GM23338 (cell line): ENCODE measurements around the gene DNAI2. TPM values are rescaled to one million over a fixed set of nuclear protein-coding genes. Genes with fewer than 3 reads are reported as not detected.

Experiments used
- ATAC-seq: fragments of 200-7000 bp; cut with Tn5 transposase; 3 replicates; pipeline ENCODE4 v1.9.1; 2020
- DNase-seq: peaks from one replicate; pipeline ENCODE4 v3.0.0-alpha.2; 2015; ENCODE audit warnings: low spot score
- H2AFZ ChIP-seq: fragments of 200-600 bp; sonication (generic); 2 replicates; pipeline ENCODE4 v1.8.0; 2016; ENCODE audit warnings: antibody characterized with exemption, mild to moderate bottlenecking, moderate library complexity
- H3F3A ChIP-seq: fragments of 200-600 bp; sonication (generic); replicated peaks from 2 replicates; pipeline ENCODE4 v1.8.0; 2017; ENCODE audit warnings: antibody characterized with exemption, mixed run types, low read depth
- H3K27ac ChIP-seq: fragments of 200-600 bp; sonication (generic); 2 replicates; pipeline ENCODE4 v1.6.1; 2016; ENCODE audit warnings: low read depth
- H3K27me3 ChIP-seq: fragments of 200-600 bp; sonication (generic); 2 replicates; pipeline ENCODE4 v1.8.0; 2016; ENCODE audit warnings: mild to moderate bottlenecking, mixed run types, moderate library complexity; ENCODE audit not compliant: insufficient read depth
- H3K36me3 ChIP-seq: fragments of 200-600 bp; sonication (generic); 2 replicates; pipeline ENCODE4 v1.8.0; 2016; ENCODE audit warnings: mild to moderate bottlenecking; ENCODE audit not compliant: insufficient read depth
- H3K4me1 ChIP-seq: fragments of 200-600 bp; sonication (generic); 2 replicates; pipeline ENCODE4 v1.8.0; 2016; ENCODE audit warnings: mild to moderate bottlenecking, moderate library complexity; ENCODE audit not compliant: insufficient read depth
- H3K4me2 ChIP-seq: fragments of 200-600 bp; sonication (generic); 2 replicates; pipeline ENCODE4 v1.7.1; 2017; ENCODE audit warnings: mixed run types
- H3K4me3 ChIP-seq: fragments of 200-600 bp; sonication (generic); 2 replicates; pipeline ENCODE4 v1.6.1; 2016; ENCODE audit warnings: mixed run types
- H3K79me2 ChIP-seq: fragments of 200-600 bp; sonication (generic); replicated peaks from 2 replicates; pipeline ENCODE4 v1.8.0; 2017; ENCODE audit warnings: mild to moderate bottlenecking; ENCODE audit not compliant: insufficient read depth
- H3K9me2 ChIP-seq: fragments of 200-600 bp; sonication (generic); 2 replicates; pipeline ENCODE4 v1.8.0; 2017; ENCODE audit not compliant: insufficient read depth
- H4K20me1 ChIP-seq: fragments of 200-600 bp; sonication (generic); replicated peaks from 2 replicates; pipeline ENCODE4 v1.8.0; 2017; ENCODE audit warnings: mild to moderate bottlenecking; ENCODE audit not compliant: insufficient read depth
- H3K27ac Mint-ChIP-seq: 2 replicates; pipeline ENCODE4 v1.8.0; 2020; ENCODE audit warnings: inconsistent platforms, mild to moderate bottlenecking, moderate library complexity, mixed read lengths
- H3K27me3 Mint-ChIP-seq: 3 replicates; pipeline ENCODE4 v1.8.0; 2022; ENCODE audit warnings: low read depth, mild to moderate bottlenecking, moderate library complexity, mixed read lengths, inconsistent platforms; ENCODE audit not compliant: insufficient read depth, poor library complexity
- H3K36me3 Mint-ChIP-seq: 3 replicates; pipeline ENCODE4 v1.8.0; 2021; ENCODE audit warnings: low read depth, mild to moderate bottlenecking, inconsistent platforms, moderate library complexity, mixed read lengths
- H3K4me1 Mint-ChIP-seq: 3 replicates; pipeline ENCODE4 v1.8.0; 2020; ENCODE audit warnings: mild to moderate bottlenecking, inconsistent platforms, mixed read lengths
- H3K4me3 Mint-ChIP-seq: 3 replicates; pipeline ENCODE4 v1.8.0; 2021; ENCODE audit warnings: moderate library complexity, mild to moderate bottlenecking, inconsistent platforms, mixed read lengths
- H3K9me3 Mint-ChIP-seq: 3 replicates; pipeline ENCODE4 v1.8.0; 2020; ENCODE audit warnings: moderate library complexity, mild to moderate bottlenecking, inconsistent platforms, mixed read lengths
- CREB1 ChIP-seq: fragments of 250-450 bp; sonication (Bioruptor Pico); IDR thresholded peaks from 2 replicates; pipeline ENCODE4 v1.5.0; 2020; ENCODE audit warnings: low read depth, mild to moderate bottlenecking, moderate library complexity
- EZH2 ChIP-seq: fragments of 200-600 bp; sonication (generic); IDR thresholded peaks from one replicate; pipeline ENCODE4 v1.8.0; 2017; ENCODE audit warnings: antibody characterized with exemption, mild to moderate bottlenecking, low read depth; ENCODE audit not compliant: unreplicated experiment
- EZH2phosphoT487 ChIP-seq: fragments of 200-600 bp; sonication (generic); IDR thresholded peaks from one replicate; pipeline ENCODE4 v1.8.1; 2018; ENCODE audit warnings: antibody characterized with exemption; ENCODE audit not compliant: unreplicated experiment
- JUNB ChIP-seq: IDR thresholded peaks from one replicate; pipeline ENCODE4 v1.6.1; 2016; ENCODE audit warnings: antibody characterized with exemption; ENCODE audit not compliant: unreplicated experiment
- NANOG ChIP-seq: IDR thresholded peaks from 2 replicates; pipeline ENCODE4 v1.6.1; 2016; ENCODE audit warnings: antibody characterized with exemption, borderline replicate concordance
- POLR2AphosphoS5 ChIP-seq: IDR thresholded peaks from 2 replicates; pipeline ENCODE4 v1.6.1; 2016; ENCODE audit warnings: antibody characterized with exemption, low read depth
- STAT1 ChIP-seq: IDR thresholded peaks from one replicate; pipeline ENCODE4 v1.6.1; 2016; ENCODE audit warnings: antibody characterized with exemption; ENCODE audit not compliant: unreplicated experiment
- ZNF114 ChIP-seq: fragments of 250-450 bp; sonication (Bioruptor Pico); IDR thresholded peaks from 2 replicates; pipeline ENCODE4 v1.5.0; 2020; ENCODE audit warnings: mild to moderate bottlenecking, moderate library complexity
- ZNF331 ChIP-seq: fragments of 250-450 bp; sonication (Bioruptor Pico); IDR thresholded peaks from 2 replicates; pipeline ENCODE4 v1.5.0; 2020; ENCODE audit warnings: low read depth, mild to moderate bottlenecking, moderate library complexity
- polyA plus RNA-seq: library from polyadenylated mRNA; unstranded; fragments of >200 nt; fragmentation: Nextera tagmentation; extraction: Ambion mirVana; gene quantifications from 2 replicates; pipeline ENCODE4 v1.2.1, GENCODE V29; 2016
- total RNA-seq: library from RNA; depleted of rRNA; stranded (reverse); fragments of >200 nt; shearing (Covaris generic); gene quantifications from 2 replicates; pipeline ENCODE4 v1.2.3, GENCODE V29; 2014
- TF ChIP-seq, protein P1 (sequence below): IDR thresholded peaks from 2 replicates; pipeline ENCODE4 v1.6.1; 2016; ENCODE audit warnings: antibody characterized with exemption
- TF ChIP-seq, protein P2 (sequence below), 2 experiments: fragments of 200-600 bp in 1 of 2; sonication (generic) in 1 of 2; conservative IDR thresholded peaks; 2 replicates each; pipeline versions ENCODE4 v1.5.1 to v1.6.1; 2016 to 2017; ENCODE audit warnings: antibody characterized with exemption in 2 of 2, low read depth in 2 of 2, mild to moderate bottlenecking in 2 of 2, moderate library complexity in 1 of 2
- TF ChIP-seq, protein P3 (sequence below): fragments of 250-450 bp; sonication (Bioruptor Pico); IDR thresholded peaks from 2 replicates; pipeline ENCODE4 v1.5.0; 2020; ENCODE audit warnings: mild to moderate bottlenecking, moderate library complexity
- TF ChIP-seq, protein P4 (sequence below): IDR thresholded peaks from one replicate; pipeline ENCODE4 v1.6.1; 2018; ENCODE audit warnings: antibody characterized with exemption; ENCODE audit not compliant: unreplicated experiment

The DNAI2 gene
- total and polyA plus RNA-seq, 2 experiments from 2014 or later: 0.21 TPM; not detected in 1

DNA sequence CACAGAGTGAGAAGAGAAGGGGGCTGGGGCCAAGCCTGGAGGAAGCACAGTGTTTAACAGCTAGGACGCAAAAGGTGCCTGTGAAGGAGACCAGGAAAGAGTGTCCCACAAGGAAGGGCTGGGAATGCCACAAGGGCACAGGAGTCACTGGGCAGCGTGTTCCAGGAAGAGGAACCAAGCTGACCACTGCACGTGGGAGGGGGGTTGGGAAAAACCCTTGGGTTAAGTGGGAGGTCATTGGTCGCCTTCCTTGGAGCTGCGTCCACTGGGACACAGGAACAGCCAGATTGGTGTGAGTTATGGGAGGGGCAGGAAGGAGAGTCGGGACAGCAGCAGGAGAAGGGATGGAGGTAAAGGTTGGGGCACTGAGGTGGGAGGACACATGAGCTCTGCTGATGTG lies 47.8 kb upstream of the DNAI2 start:
- Mint-ChIP-seq H3K9me3 (no peaks in the 10 kb centered on the region; the same call in 2 of the 3 replicates), H3K36me3 (no peaks in the 10 kb centered on the region; the same call in 2 of the 3 replicates), H3K4me1 (peaks cover 10% of the 10 kb centered on the region; the same call in 1 of the 3 replicates), H3K27me3 (peaks cover 6% of the 10 kb centered on the region), H3K27ac (no peak overlapping the region), H3K4me3 (no peak overlapping the region)
- no peak for DNase-seq
- Histone ChIP-seq H3K36me3 (no peaks in the 10 kb centered on the region), H3K27me3 (no peaks in the 10 kb centered on the region), H3K9me2 (no peaks in the 10 kb centered on the region), H2AFZ (no peak overlapping the region), H3K4me1 (no peaks in the 10 kb centered on the region), H3K79me2 (no peaks in the 10 kb centered on the region), H3K4me3 (no peak overlapping the region), H4K20me1 (no peaks in the 10 kb centered on the region), H3K4me2 (no peak overlapping the region), H3K27ac (no peak overlapping the region), H3F3A (no peaks in the 10 kb centered on the region)
- ATAC-seq: no peak
- TF ChIP-seq, protein P1, sequence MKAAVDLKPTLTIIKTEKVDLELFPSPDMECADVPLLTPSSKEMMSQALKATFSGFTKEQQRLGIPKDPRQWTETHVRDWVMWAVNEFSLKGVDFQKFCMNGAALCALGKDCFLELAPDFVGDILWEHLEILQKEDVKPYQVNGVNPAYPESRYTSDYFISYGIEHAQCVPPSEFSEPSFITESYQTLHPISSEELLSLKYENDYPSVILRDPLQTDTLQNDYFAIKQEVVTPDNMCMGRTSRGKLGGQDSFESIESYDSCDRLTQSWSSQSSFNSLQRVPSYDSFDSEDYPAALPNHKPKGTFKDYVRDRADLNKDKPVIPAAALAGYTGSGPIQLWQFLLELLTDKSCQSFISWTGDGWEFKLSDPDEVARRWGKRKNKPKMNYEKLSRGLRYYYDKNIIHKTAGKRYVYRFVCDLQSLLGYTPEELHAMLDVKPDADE: no peak
- no peak for TF ChIP-seq CREB1 (CRISPR knock-in tag)
- TF ChIP-seq, protein P2, sequence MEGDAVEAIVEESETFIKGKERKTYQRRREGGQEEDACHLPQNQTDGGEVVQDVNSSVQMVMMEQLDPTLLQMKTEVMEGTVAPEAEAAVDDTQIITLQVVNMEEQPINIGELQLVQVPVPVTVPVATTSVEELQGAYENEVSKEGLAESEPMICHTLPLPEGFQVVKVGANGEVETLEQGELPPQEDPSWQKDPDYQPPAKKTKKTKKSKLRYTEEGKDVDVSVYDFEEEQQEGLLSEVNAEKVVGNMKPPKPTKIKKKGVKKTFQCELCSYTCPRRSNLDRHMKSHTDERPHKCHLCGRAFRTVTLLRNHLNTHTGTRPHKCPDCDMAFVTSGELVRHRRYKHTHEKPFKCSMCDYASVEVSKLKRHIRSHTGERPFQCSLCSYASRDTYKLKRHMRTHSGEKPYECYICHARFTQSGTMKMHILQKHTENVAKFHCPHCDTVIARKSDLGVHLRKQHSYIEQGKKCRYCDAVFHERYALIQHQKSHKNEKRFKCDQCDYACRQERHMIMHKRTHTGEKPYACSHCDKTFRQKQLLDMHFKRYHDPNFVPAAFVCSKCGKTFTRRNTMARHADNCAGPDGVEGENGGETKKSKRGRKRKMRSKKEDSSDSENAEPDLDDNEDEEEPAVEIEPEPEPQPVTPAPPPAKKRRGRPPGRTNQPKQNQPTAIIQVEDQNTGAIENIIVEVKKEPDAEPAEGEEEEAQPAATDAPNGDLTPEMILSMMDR (conservative IDR thresholded peaks at IDR 0.05; ENCODE audit: low read depth in 2 of 2): no peak
- TF ChIP-seq JUNB: no peak
- TF ChIP-seq, protein P3, sequence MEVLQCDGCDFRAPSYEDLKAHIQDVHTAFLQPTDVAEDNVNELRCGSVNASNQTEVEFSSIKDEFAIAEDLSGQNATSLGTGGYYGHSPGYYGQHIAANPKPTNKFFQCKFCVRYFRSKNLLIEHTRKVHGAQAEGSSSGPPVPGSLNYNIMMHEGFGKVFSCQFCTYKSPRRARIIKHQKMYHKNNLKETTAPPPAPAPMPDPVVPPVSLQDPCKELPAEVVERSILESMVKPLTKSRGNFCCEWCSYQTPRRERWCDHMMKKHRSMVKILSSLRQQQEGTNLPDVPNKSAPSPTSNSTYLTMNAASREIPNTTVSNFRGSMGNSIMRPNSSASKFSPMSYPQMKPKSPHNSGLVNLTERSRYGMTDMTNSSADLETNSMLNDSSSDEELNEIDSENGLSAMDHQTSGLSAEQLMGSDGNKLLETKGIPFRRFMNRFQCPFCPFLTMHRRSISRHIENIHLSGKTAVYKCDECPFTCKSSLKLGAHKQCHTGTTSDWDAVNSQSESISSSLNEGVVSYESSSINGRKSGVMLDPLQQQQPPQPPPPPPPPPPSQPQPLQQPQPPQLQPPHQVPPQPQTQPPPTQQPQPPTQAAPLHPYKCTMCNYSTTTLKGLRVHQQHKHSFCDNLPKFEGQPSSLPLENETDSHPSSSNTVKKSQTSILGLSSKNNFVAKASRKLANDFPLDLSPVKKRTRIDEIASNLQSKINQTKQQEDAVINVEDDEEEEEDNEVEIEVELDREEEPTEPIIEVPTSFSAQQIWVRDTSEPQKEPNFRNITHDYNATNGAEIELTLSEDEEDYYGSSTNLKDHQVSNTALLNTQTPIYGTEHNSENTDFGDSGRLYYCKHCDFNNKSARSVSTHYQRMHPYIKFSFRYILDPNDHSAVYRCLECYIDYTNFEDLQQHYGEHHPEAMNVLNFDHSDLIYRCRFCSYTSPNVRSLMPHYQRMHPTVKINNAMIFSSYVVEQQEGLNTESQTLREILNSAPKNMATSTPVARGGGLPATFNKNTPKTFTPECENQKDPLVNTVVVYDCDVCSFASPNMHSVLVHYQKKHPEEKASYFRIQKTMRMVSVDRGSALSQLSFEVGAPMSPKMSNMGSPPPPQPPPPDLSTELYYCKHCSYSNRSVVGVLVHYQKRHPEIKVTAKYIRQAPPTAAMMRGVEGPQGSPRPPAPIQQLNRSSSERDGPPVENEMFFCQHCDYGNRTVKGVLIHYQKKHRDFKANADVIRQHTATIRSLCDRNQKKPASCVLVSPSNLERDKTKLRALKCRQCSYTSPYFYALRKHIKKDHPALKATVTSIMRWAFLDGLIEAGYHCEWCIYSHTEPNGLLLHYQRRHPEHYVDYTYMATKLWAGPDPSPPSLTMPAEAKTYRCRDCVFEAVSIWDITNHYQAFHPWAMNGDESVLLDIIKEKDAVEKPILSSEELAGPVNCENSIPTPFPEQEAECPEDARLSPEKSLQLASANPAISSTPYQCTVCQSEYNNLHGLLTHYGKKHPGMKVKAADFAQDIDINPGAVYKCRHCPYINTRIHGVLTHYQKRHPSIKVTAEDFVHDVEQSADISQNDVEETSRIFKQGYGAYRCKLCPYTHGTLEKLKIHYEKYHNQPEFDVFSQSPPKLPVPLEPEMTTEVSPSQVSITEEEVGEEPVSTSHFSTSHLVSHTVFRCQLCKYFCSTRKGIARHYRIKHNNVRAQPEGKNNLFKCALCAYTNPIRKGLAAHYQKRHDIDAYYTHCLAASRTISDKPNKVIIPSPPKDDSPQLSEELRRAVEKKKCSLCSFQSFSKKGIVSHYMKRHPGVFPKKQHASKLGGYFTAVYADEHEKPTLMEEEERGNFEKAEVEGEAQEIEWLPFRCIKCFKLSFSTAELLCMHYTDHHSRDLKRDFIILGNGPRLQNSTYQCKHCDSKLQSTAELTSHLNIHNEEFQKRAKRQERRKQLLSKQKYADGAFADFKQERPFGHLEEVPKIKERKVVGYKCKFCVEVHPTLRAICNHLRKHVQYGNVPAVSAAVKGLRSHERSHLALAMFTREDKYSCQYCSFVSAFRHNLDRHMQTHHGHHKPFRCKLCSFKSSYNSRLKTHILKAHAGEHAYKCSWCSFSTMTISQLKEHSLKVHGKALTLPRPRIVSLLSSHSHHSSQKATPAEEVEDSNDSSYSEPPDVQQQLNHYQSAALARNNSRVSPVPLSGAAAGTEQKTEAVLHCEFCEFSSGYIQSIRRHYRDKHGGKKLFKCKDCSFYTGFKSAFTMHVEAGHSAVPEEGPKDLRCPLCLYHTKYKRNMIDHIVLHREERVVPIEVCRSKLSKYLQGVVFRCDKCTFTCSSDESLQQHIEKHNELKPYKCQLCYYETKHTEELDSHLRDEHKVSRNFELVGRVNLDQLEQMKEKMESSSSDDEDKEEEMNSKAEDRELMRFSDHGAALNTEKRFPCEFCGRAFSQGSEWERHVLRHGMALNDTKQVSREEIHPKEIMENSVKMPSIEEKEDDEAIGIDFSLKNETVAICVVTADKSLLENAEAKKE (CRISPR knock-in tag): no peak
- no peak for TF ChIP-seq STAT1
- TF ChIP-seq, protein P4, sequence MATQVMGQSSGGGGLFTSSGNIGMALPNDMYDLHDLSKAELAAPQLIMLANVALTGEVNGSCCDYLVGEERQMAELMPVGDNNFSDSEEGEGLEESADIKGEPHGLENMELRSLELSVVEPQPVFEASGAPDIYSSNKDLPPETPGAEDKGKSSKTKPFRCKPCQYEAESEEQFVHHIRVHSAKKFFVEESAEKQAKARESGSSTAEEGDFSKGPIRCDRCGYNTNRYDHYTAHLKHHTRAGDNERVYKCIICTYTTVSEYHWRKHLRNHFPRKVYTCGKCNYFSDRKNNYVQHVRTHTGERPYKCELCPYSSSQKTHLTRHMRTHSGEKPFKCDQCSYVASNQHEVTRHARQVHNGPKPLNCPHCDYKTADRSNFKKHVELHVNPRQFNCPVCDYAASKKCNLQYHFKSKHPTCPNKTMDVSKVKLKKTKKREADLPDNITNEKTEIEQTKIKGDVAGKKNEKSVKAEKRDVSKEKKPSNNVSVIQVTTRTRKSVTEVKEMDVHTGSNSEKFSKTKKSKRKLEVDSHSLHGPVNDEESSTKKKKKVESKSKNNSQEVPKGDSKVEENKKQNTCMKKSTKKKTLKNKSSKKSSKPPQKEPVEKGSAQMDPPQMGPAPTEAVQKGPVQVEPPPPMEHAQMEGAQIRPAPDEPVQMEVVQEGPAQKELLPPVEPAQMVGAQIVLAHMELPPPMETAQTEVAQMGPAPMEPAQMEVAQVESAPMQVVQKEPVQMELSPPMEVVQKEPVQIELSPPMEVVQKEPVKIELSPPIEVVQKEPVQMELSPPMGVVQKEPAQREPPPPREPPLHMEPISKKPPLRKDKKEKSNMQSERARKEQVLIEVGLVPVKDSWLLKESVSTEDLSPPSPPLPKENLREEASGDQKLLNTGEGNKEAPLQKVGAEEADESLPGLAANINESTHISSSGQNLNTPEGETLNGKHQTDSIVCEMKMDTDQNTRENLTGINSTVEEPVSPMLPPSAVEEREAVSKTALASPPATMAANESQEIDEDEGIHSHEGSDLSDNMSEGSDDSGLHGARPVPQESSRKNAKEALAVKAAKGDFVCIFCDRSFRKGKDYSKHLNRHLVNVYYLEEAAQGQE: no peak
- no peak for TF ChIP-seq ZNF114 (CRISPR knock-in tag)
- no peak for TF ChIP-seq NANOG
- TF ChIP-seq ZNF331: no peak
- no peak for TF ChIP-seq EZH2phosphoT487
- no peak for TF ChIP-seq POLR2AphosphoS5
- no peak for TF ChIP-seq EZH2
